HEK293T (cell line): Measurements from ENCODE around the gene BMERB1.

Source experiments
- BHLHE40 ChIP-seq: fragments of 450-650 bp; IDR thresholded peaks from 2 replicates; pipeline ENCODE4 v1.6.1; 2016; ENCODE audit warnings: mild to moderate bottlenecking, moderate library complexity, borderline replicate concordance
- SP1 ChIP-seq: fragments of 450-650 bp; IDR thresholded peaks from 2 replicates; pipeline ENCODE4 v1.6.1; 2017

DNA sequence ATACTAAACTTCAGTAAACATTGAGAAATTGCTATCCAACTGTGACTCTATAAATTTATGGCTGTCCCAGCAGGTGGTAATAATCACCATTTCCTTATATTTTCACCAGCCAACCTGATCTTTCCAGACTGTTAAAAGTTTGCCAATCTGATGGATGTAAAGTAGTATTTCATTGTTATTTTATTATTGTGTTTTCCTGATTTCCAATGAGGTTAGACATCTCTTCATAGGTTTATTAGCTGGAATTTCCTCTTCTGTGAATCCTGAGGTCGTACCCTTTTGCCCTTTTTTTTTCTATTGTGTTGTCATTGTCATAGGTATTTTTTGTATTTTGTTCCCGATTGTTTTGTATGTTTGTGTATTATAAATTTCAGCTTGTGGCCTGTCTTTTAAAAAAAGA, 31.7 kb downstream of the BMERB1 start:
- TF ChIP-seq SP1 (no peak), BHLHE40 (no peak)
